ENCODE measurements around the gene SLIT3.

Gene SLIT3

DNA sequence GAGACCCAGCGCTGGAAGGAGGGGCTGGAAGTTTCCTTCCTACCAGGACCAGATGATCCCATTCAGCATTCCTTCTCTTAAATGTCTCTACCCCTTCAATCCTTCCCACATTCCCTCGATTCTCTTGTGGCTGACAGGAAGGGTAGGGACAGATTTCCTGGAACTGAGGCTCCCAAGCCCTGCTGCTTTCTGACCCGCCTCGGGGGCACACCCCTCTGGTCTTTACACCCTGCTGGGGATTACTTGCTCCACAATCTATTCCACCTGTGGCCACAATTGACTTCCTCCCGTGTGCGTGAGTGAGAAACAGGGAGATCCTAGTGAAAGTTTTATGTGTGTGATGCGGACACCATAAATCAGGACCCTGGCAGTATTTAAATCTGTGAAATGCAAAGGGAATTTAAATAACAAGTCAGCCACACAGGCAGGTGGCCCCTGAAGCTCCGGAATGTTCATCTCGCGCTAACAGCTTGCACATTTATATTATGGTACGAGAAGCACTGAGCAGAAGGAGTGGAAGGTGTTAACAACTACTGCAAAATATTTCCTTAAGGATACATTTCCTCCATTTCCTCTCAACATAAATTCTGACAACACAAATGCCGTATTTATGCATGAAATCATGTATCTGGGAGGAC lies 237.5 kb downstream of the SLIT3 start:
- no peak for DNase-seq

DNA sequence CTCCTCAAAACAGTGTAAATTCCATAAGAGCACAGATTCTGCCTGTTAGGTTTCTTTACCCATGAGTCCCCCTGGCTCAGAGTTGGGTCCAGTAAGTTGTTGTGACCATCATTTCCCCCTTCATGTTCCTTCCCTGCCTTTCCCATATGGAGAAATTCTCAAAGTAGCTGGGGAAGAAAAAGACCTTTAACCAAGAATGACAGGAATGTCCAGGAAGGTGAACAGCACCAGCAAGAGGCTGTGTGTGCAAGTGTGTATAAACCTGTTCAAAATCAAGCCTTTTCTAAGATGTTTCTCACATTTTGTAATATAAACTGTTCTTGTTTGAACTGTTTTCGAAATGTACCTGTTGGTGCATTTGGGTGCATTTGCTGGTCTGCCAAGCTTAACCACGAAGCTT lies 238.2 kb downstream of the SLIT3 start:
- no peak for DNase-seq

DNA sequence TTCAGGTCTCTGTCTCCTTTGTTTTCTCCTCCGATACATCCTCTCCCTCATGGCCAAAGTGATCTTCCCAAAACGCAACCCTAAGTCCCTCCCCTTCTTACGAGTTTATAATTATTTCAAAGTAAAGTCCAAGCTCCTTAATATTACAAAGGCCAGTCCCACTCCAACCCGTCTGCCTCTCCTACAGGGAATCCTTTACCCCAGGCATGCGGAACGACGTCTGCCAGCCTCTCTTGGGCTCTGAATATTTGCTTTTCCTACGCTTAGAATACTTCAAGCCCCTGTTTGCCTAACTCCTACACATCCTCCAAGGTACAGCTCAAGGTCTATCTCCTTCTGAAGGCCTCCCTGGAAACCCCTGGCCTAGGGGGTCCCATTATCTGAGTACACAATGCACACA lies 246.4 kb downstream of the SLIT3 start:
- DNase-seq = no peak

DNA sequence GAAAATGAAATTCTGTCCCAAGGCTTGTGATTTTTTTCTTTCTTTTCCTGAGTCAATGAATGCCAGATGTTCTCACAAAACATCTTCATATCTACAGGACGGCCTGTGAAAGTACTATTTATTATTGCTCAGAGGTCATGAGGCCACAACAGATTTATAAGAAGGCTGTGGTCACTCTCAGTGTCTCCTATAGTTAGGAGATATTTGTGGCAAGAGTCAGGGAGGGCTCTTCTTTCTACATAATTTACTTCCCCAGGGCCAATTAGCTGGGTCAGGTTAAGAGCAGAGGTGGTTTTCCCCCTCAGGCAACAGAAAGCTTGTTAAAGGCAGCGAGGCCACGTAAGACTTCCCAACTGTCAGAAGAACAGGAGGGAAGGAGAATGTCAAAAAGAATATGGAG lies 248.7 kb downstream of the SLIT3 start:
- no peak for DNase-seq

DNA sequence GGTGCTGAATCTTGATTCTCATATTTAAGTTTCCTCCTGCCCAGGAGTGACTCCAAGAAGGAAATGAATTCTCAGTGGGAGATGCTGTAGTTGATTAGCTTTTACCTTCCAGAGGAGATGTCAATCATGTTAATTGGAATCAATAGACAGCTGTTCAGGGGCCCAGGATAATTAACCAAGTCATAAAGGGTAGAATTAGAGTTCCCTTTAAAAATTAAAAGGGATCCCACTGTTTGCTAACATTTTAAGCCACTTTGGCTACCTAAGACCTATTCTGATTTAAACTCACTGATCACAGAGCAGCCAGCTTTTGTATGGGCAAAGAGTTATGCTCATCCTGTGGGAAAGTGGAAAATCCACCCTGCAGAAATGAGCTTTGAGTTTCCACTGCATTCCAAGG lies 249.6 kb downstream of the SLIT3 start:
- no peak for DNase-seq

DNA sequence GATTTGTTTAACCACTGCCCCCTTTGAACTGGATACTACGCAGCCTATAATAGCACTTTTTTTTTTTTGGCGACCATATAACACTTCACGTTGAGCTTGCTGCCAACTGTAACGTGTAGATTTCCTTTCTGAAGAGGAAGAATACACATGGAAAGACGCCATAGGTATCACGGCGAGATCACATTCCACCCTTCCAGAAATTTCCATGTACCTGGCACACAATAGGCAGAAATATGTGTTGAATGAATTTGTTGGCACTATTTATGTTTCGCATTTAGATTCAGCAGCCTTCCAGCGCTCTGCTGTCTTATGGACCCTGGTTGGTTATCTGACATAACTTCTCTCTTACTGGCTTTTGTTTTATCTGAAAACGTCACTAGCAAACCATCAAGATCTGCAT lies 250.3 kb downstream of the SLIT3 start:
- no peak for DNase-seq

DNA sequence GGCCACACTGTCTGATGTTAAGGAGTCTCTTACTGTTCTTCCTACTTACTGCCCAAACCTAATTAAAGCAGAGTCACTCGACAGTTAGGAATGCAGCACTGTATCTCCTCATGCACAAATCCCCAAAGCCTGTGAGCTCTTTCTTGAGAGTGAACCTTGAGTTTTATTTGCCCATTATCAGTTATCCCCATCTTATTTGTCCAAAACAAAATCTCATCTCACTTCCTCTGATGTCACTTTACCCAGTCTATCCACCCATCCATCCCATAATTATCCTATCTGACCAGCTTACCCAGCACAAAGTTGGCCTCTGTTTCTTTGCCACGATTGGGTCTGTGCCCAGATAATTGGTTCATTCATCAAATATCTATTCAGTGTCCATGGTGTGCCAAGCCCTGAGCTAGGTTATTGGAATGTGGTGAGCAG lies 250.8 kb downstream of the SLIT3 start:
- no peak for DNase-seq

DNA sequence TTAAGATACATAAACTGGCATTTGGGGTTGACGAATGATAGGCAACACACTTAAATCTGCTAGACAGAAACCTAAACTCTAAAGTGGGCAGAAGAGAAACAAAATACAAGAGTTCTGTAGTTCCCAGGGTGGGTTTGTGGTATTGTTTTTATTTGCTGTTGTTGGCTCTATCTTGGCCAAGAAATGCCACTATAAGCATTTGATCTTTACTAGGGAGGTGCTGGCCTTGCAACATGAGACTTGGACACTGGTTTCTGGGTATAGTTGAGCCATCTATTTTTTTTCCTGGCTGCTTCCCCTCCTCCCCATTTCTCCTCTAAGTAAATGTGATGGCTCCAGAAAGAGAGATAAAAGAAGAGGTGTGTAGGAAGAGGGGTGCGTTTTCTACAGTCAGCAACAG lies 251.2 kb downstream of the SLIT3 start:
- DNase-seq = no peak

DNA sequence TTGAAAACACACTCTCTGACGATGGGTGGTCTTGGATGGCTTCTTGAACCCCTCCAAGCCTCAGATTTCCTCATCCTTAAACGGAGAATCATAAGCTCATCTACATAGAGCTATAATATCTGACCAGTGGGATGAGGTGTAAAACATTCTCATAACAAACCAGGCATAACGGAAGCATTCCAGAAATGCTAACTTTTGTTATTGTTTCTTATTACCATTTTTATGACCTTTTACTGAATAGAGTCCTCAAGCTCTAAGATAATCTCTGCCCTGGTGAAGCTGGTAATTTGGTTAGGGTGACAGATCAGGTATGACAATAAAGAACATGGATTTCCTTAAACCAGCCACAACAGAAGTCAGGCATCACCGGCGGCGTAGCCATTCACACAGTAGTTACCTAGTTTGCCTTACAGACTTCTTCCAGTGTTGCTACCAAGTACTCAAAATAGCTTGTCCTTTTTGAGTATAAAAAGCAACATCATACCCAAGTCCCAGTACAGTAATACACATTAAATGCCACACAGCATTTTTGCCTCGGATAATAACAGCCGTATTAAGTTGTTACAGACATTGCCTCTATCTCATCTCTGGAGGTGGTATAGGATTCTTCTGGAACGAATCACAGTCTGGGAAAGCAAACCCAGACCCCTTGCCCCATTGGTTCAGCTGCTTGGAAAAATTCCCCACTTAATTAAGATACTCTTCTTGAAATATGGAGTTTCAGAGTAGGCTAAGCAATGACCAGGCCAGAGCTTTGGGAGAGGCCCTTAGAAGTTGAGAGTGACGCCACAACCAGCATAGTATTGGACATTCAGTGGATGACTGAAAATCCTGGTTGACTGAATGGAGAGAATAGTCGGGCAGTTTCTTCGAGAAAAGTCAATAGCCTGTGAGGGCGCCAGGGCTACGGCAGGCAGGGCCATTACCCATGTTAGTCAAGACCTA lies 252.5 kb downstream of the SLIT3 start:
- no peak for DNase-seq

DNA sequence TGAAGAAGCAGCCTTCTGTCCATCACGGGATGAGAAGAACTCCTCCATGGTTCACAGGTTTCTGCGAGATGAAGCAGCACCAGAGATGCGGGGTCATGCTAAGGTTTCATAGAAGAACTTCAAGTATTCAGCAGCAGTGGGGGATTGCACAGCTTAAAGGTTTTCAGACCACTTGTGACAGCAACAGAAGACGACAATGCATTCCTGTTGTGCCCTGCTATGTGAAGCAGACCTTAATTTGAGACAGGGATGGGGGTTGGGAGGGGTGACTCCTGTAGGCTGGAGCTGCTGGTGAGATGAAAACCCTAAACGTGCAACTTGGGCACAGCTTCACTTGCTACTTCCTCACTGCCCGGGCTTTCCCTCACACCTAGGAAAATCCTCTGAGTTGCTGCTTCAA lies 256.0 kb downstream of the SLIT3 start:
- DNase-seq = no peak

DNA sequence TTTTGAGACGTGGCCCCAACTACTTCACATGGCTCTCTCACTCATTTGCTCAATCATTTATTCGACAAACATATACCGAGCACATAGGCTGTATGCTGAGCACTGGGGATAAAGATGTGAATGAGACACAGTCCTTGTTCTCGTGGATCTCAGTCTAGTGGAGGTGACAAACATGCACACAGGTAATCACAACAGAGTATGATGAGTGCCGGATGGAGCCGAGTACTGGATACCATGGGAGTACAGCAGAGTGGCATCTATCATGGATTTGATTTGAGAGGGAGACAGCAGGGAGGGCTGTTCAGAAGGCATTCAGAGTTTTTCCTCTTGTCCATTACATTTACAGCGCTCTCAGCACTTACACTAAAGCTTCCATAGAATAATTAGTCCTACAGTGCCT lies 259.8 kb downstream of the SLIT3 start:
- no peak for DNase-seq

DNA sequence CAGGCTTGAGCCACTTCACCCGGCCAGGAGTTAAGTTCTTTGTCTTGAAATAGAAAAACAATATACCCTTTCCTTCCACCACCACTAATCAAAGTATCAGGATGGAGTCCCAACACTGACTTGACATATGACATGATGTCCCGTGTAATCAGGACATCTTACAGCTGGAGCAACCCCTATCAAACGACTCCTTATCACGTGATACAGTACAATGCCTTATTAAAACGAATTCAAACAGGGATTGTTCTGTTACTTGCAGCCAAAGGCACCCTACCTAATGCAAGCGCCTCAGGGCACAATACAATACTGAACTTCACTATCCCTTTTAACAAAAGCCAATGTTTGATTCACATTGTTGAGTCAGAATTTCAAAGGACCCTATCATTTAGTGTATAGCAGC lies 261.3 kb downstream of the SLIT3 start:
- DNase-seq = no peak

DNA sequence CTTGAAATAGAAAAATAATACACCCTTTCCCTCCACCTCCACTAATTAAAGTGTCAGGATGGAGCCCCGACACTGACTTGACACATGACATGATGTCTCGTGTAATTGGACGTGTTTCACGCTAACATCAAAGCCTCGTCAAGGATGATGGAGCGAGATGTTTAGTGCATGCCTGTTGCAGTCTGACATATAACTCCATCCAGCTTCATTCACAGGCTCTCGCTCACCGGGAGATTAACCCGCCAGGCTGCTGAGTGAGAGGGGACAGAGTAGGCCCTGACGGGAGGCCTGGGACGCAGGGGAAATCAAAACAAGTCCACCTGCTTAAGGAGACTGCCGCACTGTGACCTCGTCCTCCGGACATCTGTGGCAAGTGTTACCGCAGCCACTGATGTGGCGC lies 263.5 kb downstream of the SLIT3 start:
- DNase-seq = no peak

DNA sequence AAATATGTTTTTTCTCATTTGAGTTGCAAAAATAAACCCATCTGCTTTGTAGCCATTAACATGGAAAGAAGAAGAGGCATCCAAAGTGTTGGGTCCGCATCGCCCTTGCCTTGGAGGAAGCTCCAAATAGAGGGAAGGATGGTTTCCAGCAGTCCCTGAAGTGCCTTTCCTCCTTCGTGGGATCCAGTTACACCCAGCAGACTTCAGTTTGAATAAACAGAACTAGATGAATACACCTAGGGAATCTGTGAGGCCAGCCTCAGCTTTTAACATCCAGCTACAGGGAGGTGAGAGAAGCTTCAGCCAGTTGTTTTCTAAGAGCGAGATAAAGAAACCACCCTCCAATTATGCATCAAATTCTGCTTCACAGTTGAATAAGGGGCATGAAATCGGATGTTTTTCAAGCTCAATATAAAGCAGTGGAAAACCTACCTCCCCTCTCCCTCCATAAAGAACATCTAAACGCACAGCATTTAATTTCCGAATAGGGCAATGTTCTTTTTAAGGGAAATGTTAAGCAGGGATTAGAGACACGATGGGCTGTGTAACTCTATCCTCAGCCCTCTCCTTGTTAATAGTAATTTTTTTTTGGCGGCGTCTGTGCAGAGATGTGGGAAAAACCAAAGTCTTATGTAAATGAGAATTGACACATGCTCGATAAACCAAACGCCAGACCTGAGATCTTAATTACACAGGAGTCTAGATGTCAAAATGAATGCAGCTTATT lies 264.7 kb downstream of the SLIT3 start:
- DNase-seq = no peak

DNA sequence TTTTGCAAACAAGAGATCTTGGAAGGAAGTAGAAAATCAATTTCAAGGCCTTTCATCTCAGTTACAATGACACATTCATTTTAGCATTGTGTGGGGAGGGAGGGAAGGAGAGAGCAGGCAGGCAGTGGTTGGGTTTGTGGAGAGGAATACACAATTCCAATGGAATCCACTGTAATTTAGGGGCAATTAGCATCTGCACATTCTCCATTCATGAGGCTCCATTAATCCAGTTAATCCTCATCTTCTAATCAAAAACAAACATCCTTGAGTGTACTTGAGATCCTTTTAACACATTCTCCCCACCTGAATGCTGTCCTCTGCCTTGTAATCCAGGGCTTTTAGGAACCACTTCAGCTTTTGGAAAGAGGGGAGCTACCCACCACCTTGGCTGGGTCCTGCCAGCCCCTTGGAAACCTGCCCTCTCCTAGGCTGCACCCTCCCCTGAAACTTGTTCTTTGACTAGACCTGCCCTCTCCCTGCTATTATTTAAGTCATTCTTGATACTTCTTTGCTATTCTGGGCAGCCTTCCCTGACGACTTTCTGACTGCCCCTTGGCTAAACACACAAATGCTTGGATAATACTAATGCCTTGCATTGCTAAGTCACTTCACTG lies 271.2 kb downstream of the SLIT3 start:
- no peak for DNase-seq

DNA sequence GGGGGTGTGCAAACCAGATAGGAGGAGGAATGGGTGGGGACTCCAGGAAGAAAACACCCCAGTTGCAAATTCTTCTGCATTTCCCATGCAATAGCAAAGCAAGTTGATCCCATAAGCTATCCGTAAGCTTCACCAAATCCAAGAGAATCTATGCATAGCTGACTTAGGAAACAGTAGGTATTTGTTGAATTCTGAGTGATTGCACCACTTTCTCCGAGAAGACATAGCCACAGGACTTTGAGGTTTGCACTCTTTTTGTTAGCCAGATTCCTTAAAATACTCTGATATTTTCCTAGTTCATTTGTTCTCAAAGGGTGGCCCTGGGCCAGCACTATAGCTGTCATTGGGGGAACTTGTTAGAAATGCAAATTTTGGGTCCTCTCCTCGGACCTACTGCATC lies 271.9 kb downstream of the SLIT3 start:
- no peak for DNase-seq

DNA sequence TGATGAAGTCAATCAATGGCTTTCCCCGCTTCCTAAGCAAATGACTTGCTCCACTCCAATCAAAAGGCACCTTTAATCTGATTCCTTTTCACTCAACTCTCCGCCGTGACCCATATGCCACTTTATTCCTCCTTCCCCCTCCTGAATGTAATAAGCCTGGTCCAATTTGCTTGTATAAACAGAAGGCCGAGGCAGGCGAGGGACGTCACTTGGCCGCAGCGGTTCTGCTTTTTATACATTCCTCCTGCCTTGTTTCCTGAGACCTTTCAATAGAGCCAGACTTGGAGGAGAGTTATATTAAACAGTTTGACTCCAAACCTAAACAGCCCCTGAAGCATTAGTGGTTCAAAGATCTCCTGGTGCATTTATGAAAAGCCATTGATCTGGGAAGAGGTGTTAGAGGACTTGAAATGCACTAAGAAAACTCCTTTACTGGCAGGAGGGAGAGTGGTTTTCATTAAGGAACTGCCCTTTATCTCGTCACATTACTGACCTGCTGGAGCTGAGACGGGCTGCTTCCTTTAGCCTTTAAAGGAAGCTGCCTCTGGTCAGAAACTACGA lies 273.4 kb downstream of the SLIT3 start:
- no peak for DNase-seq

DNA sequence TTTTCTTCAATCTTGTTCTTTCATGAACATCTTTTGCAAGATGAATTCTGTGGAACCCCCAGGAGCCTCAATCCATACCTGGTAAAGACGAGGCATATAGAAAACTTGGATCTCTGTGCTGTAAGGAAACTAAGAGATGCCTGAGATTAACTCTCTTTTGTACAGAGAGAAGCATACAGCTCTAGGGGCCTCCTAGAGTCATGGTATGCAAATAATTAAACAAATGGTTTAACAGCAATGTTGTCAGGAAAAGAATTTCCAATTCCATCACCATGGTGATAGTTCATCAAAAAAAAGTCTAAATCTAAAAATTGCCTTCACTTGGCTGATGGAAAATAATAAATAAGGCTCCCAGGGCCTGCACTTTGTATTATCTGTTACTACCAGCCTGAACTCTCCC lies 275.4 kb downstream of the SLIT3 start:
- DNase-seq = no peak

DNA sequence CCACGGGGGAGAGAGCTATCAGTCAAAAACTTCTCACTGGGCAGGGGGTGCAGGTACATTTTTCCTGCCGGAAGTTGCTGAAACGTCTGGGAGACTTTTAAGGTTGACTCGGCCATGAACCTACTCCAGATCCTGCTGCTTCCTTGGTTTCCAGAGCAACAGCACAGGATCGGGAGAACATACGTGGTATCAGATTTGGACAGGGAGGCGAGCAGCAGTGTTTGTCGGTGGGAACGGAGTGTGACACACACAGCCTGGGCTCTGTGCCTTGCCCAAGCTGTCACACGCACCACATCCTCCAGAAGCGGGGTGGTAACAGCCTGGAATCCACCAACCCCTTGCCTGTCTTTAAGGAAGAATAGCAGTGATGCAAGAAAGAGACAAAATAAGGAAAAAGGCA lies 276.5 kb downstream of the SLIT3 start:
- no peak for DNase-seq

DNA sequence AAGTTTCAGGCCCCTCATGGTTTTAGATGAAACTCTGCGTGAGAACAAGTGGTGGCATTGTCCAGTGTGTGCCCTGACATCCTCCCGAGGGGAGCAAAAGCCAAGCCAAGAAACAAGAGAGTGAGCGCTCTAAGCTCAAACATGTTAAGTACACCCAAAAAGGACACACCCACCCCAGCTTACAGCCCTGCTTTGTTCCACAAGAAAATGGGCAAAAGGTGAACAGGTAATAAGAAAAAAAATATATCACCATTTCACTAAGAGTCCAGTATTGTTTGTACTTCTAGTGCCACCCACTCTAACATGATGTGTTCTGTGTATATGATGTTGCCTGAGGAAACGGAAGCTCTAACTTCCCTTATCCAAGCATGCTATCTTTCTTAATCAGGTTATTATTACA lies 278.2 kb downstream of the SLIT3 start:
- no peak for DNase-seq

DNA sequence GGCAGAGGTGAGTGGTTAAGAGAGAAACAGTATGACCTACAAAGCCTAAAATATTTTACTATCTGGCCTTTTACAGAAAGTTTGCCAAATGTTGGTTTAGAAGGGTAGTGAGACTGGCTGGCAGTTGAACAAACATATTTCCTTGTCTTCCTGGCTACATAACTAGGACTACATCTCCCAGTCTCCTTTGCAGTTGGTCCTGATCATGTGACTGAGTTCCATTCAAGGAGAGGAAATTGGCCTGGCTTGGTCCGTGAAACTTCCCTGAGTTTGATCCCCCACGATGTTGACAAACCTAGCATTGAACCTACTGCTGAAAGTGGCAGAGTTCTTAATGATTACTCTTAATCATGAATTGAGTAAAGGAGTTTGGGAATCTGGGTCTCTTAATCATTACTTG lies 280.8 kb downstream of the SLIT3 start:
- no peak for DNase-seq

DNA sequence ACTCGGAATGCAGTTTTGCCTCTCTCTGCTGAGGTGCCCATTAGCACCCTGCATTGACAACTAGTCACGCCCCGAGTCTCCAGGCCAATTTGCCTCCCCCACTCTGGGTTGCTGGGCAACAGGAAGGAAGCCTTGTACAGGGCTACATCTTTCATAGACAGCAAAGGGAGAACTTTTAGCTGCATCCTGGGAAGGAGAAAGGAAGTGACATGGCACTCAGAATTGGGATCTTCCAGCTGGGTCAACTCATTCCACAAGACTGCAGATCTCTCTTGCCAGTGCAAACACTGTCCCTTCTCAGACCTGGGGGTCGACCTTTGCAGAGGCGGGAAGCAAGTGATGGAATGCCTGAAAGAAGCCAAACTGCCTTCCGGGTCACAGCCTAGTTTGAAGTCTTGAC lies 282.0 kb downstream of the SLIT3 start:
- DNase-seq = no peak

DNA sequence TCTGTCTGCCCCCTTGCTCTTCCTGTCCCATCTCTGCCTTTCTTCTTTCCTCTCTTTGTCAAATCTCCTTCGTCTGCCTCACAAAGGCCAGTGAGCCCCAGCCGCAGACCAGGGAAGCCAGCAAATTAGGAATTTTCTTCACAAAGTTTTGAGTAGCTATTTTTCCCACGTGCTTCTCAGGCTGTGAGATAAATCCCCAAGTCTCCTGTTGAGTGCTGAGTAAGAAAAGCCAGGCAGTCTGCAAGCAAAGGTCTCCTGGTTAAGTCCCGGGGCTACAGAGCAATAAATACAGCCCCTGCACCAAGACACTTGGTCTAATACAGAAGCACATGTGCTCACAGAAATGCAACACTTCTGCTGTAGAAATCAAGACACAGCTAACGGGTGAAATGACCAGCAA lies 284.9 kb downstream of the SLIT3 start:
- no peak for DNase-seq
